Frontal cortex (tissue), 4 donors: ENCODE measurements around the gene CYSTM1. TPM values are rescaled to one million over a fixed set of nuclear protein-coding genes. Genes with fewer than 3 reads are reported as not detected.

Source experiments
- DNase-seq, 2 donors: peaks; one replicate each; pipeline ENCODE4 v3.0.0; 2012; ENCODE audit warnings: low spot score in 2 of 2
- FAIRE-seq: peaks from 2 replicates; lab custom pipeline; 2012; peaks lifted over from hg19 to GRCh38; lab: Jason Lieb, UNC
- total RNA-seq: library from RNA; depleted of rRNA; stranded (reverse); fragments of >200 nt; gene quantifications from one replicate; pipeline ENCODE4 v1.2.3, GENCODE V29; 2014
- donor health status: control.
- donor health status: control.
- donor health status: control.

Gene CYSTM1
- total RNA-seq, 1 donor from 2014 or later, result 4.1 TPM

GRCh38 chr5:140202078-140202477, 27.1 kb downstream of the CYSTM1 start:
- DNase-seq (no peak), FAIRE-seq (no peak)

DNA sequence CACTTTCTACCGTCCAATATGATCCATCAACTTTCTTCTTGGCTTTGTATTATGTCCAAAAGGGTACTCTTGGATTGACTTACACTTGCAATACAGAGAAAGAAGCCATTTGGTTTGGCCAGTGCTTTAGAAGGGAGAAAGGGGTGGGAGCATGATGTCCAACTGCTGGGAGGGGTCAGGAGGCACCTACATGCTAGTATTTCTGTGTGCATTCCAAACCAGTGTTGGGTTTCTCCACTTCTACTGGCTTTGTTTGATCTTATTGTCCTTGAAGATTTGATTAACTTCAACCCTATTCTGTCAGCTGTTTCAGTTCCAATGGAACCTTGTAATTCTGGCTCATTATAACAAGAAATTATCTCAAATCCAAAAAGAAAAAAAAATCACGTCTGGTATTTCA, 27.6 kb downstream of the CYSTM1 start:
- FAIRE-seq, result no peak
- no peak for DNase-seq

GRCh38 chr5:140205216-140205615, 30.2 kb downstream of the CYSTM1 start:
- DNase-seq, result no peak
- no peak for FAIRE-seq

DNA sequence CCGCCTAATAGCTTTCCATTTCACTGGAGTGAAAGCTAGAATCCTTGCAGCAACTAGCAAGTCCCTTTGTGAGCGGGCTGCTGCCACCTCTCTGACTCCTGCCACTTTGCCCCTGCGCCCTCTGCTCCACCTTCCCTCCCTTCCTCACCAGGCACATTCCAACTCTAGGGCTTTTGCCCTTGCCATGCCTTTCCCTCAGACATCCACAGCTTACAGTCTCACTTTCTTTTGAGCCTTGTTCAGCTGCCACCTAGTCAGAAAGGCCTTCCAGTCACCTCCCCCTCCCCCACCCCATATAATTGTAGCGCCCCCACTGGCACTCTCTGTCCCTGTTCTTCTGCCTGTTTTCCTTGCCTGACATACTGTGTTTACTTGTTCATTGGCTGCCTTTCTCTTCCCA, 31.0 kb downstream of the CYSTM1 start:
- FAIRE-seq (no peak), DNase-seq (no peak)

DNA sequence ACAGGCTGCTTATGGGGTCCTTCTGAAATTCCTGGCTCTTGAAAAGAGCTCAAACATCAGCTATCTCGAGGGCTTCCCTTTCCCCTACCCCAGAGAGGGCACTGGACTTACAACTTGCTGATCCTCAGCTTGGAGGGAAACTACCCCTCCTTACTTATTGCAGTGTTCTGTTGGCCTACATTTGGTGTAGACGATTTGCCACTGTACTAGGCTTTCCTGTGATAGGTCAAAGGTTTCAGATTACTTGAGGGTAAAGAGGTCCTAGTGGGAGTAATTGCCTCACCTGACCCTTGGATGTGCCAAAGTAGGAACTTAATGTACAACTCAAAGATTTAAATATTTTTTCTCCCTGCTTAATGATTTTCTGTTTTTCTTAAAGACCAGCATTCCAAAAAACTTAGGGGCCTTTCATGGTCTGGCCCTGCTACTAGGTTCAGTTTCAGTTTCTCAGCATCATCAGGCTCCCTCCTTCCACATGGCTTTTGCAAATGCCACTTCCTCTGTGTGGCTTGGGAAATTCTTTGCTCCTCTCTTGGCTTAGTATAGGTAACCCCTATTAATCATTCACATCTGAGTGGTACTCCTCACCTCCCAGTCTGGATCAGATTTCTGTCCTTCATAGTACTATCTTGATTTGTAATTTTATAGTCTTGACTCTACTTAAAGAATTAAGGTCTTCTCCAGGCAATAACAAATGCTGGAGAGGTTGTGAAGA, 32.4 kb downstream of the CYSTM1 start:
- no peak for DNase-seq
- no peak for FAIRE-seq

GRCh38 chr5:140208065-140208464, 33.1 kb downstream of the CYSTM1 start:
- FAIRE-seq (no peak), DNase-seq (no peak)

DNA sequence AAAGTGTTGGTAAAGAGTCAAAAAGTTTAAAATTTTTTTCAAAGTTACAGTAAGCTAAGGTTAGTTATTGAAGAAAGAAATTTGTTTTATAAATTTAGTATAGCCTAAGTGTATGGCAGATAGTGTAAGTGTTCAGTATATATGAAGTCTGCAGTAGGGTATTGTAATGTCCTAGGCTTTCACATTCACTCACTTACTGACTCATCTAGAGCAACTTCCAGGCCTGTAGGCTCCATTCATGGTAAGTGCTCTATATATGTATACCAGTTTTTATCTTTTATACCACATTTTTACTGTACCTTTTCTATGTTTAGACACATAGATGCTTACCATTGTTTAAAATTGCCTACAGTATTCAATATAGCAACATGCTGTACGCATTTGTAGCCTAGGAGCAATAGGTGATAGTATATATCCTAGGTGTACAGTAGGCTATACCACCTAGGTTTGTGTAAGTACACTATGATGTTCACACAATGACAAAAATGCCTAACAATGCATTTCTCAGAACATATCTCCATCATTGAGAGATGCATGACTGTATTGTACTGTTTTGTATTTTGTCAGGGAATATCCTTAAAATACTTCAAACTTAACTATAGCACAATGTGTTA, 38.5 kb downstream of the CYSTM1 start:
- FAIRE-seq, result no peak
- DNase-seq, result no peak

- DNase-seq (no peak), FAIRE-seq (no peak)
These were observed 39.8 kb downstream of the CYSTM1 start for GRCh38 chr5:140214831-140215230.

DNA sequence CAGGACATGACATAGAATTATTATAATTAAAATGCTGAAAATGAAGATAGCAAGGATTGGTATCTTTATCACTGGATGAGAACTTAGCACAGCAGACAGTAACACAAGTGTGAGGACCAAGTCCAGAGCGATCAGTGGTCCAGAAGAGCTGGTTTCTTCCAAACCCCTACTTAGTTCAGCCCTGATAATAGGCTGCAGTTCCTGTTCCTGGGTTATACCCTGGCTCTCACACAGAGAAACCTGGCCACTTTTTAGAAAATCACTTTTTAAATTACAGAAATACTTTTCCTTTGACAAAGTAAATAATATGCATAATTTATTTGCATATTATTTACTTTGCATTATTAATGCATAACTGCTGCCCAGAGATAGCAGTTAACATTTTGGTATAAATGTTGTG, 40.3 kb downstream of the CYSTM1 start:
- FAIRE-seq (no peak), DNase-seq (no peak)

- no peak for DNase-seq
- no peak for FAIRE-seq
These were observed 41.6 kb downstream of the CYSTM1 start for GRCh38 chr5:140216478-140217074.

DNA sequence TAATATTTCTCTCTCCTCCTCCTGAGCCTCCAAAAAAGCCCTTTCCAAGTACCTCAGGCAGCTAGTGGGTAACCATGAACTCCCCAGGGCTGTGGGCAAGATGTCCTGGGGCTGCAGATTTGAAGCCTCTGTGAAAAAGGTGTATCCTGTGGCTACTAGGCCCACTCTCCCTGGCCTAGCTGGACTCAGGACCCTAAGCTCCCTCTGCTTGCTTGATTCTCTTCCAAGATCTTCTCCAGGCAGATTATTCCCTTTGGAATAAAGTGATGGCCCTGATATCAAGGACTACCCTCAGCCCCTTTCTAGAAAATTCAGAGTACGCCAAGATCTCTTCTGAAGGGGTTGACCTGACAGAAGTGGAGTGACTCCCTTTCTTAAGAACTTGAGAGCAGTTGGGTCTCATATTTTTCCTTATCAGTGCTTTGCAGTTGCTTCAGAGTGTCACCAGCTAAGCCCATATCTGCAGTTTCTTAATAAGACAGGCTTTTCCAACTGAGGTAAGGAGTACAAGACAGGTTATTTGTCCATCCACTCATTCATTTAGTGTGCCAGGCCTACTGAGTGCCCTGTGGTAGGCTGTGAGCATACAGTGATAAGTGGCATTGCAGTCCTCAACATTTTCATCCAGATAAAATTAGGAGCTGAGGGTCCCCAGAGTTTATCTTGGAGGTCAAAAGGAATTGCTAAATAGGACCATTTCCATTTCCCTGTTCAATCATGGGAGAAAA, 42.5 kb downstream of the CYSTM1 start:
- DNase-seq, result no peak
- FAIRE-seq, result no peak

DNA sequence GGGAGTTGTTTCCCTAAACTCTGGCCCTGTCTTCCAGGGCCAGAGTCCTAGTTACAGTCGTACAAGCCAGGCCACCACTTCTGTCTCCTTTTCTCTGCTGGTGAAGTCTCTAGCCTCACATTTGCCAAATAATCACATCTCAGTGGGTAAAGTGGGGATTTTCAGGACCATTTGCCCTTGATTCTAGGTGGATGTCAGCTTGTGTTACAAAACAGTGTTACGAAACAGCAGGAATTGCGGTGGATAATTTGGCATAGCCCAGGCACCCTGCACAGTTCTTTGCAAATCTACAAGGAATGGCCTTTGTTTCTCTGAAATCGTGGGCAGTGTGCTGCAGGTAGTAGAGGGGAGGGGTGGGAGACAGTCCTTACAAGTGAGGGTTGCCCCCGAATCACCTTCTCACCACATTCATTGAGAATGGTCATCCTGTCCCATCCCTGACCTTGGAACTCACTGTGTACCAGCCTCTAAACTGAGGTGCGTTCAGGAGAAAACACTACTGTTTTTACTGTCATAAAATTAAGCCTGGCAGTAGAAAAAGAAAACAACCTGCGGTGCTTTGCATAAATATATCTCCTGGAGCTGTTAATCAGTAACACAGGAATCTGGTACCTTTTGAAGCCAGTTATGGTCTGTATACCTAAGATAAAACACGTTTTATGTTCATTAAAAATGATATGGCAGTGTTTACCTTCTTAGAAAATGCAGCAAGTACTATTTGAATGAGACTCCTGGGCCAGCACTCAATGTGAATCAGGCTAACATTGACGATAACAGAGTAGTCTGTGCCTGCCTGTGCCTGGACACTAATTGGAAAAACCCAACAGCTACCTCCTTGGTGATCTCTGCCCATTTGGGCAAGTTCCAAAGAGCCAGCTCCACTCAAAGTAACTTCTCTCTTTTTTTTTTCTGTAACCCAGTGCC, 44.3 kb downstream of the CYSTM1 start:
- DNase-seq (no peak), FAIRE-seq (no peak)

- no peak for DNase-seq
These were observed 45.2 kb downstream of the CYSTM1 start for GRCh38 chr5:140220032-140220697.

GRCh38 chr5:140220698-140221064, 45.7 kb downstream of the CYSTM1 start:
- FAIRE-seq (no peak), DNase-seq (no peak)

More at GRCh38 chr5:140220032-140220697, 45.2 kb downstream of the CYSTM1 start:
- no peak for FAIRE-seq

DNA sequence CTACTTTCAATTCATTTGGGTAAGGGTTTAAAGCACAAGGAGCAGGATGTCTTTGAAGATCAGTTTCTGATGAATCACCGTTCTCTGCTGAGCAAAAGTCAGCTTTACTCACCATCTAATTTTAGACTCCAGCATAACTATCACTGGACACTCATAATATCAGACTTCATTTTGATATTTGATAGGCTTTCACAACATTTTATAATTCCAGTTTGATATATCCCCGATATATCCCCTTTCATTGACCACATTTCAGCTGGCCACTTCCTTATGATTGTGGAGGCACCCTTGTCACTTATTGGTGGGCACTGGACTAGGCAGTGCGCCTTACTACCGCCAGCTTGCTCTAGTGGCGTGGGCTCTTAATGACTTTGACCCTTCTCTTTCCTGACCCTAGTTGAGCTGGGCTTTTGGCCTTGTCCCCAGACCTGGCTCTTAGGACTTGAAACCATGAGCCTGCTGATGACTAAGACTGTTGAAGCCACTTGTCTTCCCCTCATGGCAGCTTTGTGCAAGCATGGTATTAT, 46.8 kb downstream of the CYSTM1 start:
- FAIRE-seq (no peak), DNase-seq (no peak)

GRCh38 chr5:140222416-140222815, 47.4 kb downstream of the CYSTM1 start:
- DNase-seq, result no peak

GRCh38 chr5:140223567-140223966, 48.6 kb downstream of the CYSTM1 start:
- FAIRE-seq, result no peak

More at GRCh38 chr5:140222416-140222815, 47.4 kb downstream of the CYSTM1 start:
- FAIRE-seq, result no peak

DNA sequence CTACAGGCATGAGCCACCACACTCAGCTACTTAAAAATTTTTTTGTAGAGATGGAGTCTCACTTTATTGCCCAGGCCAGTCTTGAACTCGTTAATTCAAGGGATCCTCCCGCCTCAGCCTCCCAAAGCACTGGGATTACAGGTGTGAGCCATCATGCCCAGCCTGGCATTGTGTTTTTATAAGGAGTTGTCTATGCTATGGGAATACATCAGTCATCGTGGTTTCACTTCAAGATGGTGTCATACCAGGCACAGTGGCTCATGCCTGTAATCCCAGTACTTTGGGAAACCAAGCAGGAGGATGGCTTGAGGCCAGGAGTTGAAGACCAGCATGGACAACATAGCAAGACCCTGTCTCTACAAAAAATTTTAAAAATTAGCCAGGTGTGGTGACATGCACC, 49.7 kb downstream of the CYSTM1 start:
- DNase-seq, result no peak
- FAIRE-seq, result no peak

More at GRCh38 chr5:140223567-140223966, 48.6 kb downstream of the CYSTM1 start:
- DNase-seq, result no peak

DNA sequence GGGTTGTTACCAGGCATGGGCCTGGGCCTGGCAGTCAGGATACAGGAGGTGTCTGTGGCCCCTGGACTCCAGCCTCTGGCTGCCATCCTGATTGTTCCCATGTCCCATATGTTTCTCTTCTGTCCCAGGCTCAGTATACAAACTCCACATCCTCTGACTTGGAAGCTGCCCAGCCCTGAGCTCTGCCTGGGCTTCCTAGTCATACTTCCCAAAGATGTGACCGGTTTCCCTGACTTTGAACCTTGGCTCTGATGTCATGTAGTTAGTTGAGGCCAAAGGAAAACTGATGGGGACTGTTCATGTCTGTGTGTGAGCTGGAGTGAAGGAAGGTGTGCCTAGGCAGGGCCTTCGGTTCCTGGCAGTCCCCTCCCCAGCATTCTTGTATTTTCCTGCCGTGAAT, 50.4 kb downstream of the CYSTM1 start:
- FAIRE-seq, result no peak

More for the DNA sequence above, 50.4 kb downstream of the CYSTM1 start:
- no peak for DNase-seq
